Left renal cortex interstitium (tissue), 4 donors: ENCODE measurements around the gene SH2B2. TPM values are rescaled to one million over a fixed set of nuclear protein-coding genes. Genes with fewer than 3 reads are reported as not detected.
A peak's percentile ranks its signal among the peaks of the same experiment; 100 is the strongest.
"Not testable (repeated sequence)": the region's sequence is repeated elsewhere in the genome, so short reads cannot be mapped to it uniquely, and the experiment has no call there.

Source experiments
- DNase-seq, 4 donors: peaks; one replicate each; pipeline ENCODE4 v3.0.0-alpha.2; 2013; ENCODE audit warnings: low read depth in 4 of 4, low spot score in 2 of 4, missing footprints in 1 of 4
- polyA plus RNA-seq, 4 donors: library from polyadenylated mRNA; unstranded; fragments of 120-200 nt; gene quantifications; one replicate each; pipeline ENCODE4 v1.2.1, GENCODE V29; 2013; ENCODE audit not compliant: insufficient read length in 4 of 4

SH2B2 gene
- polyA plus RNA-seq, 4 donors: 3.4 to 6.0 (median 4.9) TPM

GRCh38 chr7:102327183-102327582 is 40.5 kb downstream of the SH2B2 start:
- not testable (repeated sequence) for DNase-seq

GRCh38 chr7:102328863-102329262 is 42.2 kb downstream of the SH2B2 start:
- DNase-seq: not testable (repeated sequence)

GRCh38 chr7:102329366-102329765 is 42.7 kb downstream of the SH2B2 start:
- not testable (repeated sequence) for DNase-seq

- DNase-seq: not testable (repeated sequence)
Observed at GRCh38 chr7:102330666-102331460, 44.2 kb downstream of the SH2B2 start.

- DNase-seq: not testable (repeated sequence)
Observed at GRCh38 chr7:102335574-102335973, 48.9 kb downstream of the SH2B2 start.

GRCh38 chr7:102337002-102337401 is 50.3 kb downstream of the SH2B2 start:
- not testable (repeated sequence) for DNase-seq

GRCh38 chr7:102337420-102337819 is 50.8 kb downstream of the SH2B2 start:
- not testable (repeated sequence) for DNase-seq

GRCh38 chr7:102340599-102341368 is 54.1 kb downstream of the SH2B2 start:
- not testable (repeated sequence) for DNase-seq

- DNase-seq: not testable (repeated sequence)
Observed at GRCh38 chr7:102346983-102347382, 60.3 kb downstream of the SH2B2 start.

GRCh38 chr7:102356344-102356743 is 69.7 kb downstream of the SH2B2 start, which contains the start of gene SPDYE6:
Gene SPDYE6, minus strand, starts transcription at chr7:102356444. Its CDS starts 421 bp downstream, at chr7:102356023.
- not testable (repeated sequence) for DNase-seq

- peak; percentile 81 to 95 (median 84) for DNase-seq
Observed at GRCh38 chr7:102363549-102364393, 77.1 kb downstream of the SH2B2 start.

- DNase-seq: not testable (repeated sequence)
Observed at GRCh38 chr7:102364394-102364886, 77.8 kb downstream of the SH2B2 start.

- DNase-seq: not testable (repeated sequence)
Observed at GRCh38 chr7:102365390-102365789, 78.7 kb downstream of the SH2B2 start.

GRCh38 chr7:102370038-102370437 is 83.4 kb downstream of the SH2B2 start:
- DNase-seq: not testable (repeated sequence)

Other genes starting within 250 kb of the SH2B2 start
- 10 to 100 TPM in 1 of 4 donors, 1 to 10 TPM in 1, under 1 TPM in 2; 0.65 to 10.2 (median 3.7) TPM for gene SPDYE6, start 69.6 kb downstream of the SH2B2 start, polyA plus RNA-seq
- 10 to 100 TPM; 30.2 to 46.9 (median 38.6) TPM for gene PRKRIP1, start 109.5 kb downstream of the SH2B2 start, polyA plus RNA-seq
- 10 to 100 TPM; 16.7 to 28.7 (median 22.5) TPM for gene ORAI2, start 146.7 kb downstream of the SH2B2 start, polyA plus RNA-seq
- gene ALKBH4, start 178.0 kb downstream of the SH2B2 start, polyA plus RNA-seq: 10 to 100 TPM; 10.3 to 16.7 (median 14.6) TPM
- gene LRWD1, start 178.1 kb downstream of the SH2B2 start, polyA plus RNA-seq: 10 to 100 TPM; 15.9 to 26.0 (median 23.3) TPM
- 10 to 100 TPM; 25.8 to 52.0 (median 34.5) TPM for gene POLR2J, start 192.1 kb downstream of the SH2B2 start, polyA plus RNA-seq
- gene RASA4B, start 230.9 kb downstream of the SH2B2 start, polyA plus RNA-seq: 10 to 100 TPM in 3 of 4 donors, 1 to 10 TPM in 1; 6.8 to 19.5 (median 14.9) TPM